ENCODE results near the gene PTPRB. TPM values are rescaled to one million over a fixed set of nuclear protein-coding genes. Genes with fewer than 3 reads are reported as not detected.

PTPRB gene
- total RNA-seq, 1 donor from 2014 or later, result 73.6 TPM

- peak; percentile 73 to 95 for DNase-seq (ENCODE audit: low read depth in 2 of 2)
Measured at GRCh38 chr12:70598467-70599193, 38.6 kb downstream of the PTPRB start.

GRCh38 chr12:70592664-70593063 is 44.6 kb downstream of the PTPRB start:
- no peak for DNase-seq (ENCODE audit: low read depth in 2 of 2)

- DNase-seq (ENCODE audit: low read depth in 2 of 2), result no peak
Measured at GRCh38 chr12:70590549-70591226, 46.5 kb downstream of the PTPRB start.

- peak; percentile 77 to 87 for DNase-seq (ENCODE audit: low read depth in 2 of 2)
Measured at GRCh38 chr12:70590051-70590450, 47.2 kb downstream of the PTPRB start.

GRCh38 chr12:70584332-70584731 is 52.9 kb downstream of the PTPRB start:
- DNase-seq (ENCODE audit: low read depth in 2 of 2), result no peak

- no peak for DNase-seq (ENCODE audit: low read depth in 2 of 2)
Measured at GRCh38 chr12:70583251-70583650, 54.0 kb downstream of the PTPRB start.

- no peak for DNase-seq (ENCODE audit: low read depth in 2 of 2)
Measured at GRCh38 chr12:70581208-70581607, 56.0 kb downstream of the PTPRB start.

GRCh38 chr12:70577283-70577634 is 60.0 kb downstream of the PTPRB start:
- no peak for DNase-seq (ENCODE audit: low read depth in 2 of 2)

- DNase-seq (ENCODE audit: low read depth in 2 of 2), result peak; percentile 18 to 62
Measured at GRCh38 chr12:70576341-70577282, 60.6 kb downstream of the PTPRB start.

GRCh38 chr12:70571705-70572268 is 65.4 kb downstream of the PTPRB start:
- no peak for DNase-seq (ENCODE audit: low read depth in 2 of 2)

- no peak for DNase-seq (ENCODE audit: low read depth in 2 of 2)
Measured at GRCh38 chr12:70571029-70571428, 66.2 kb downstream of the PTPRB start.

GRCh38 chr12:70561550-70561949 is 75.7 kb downstream of the PTPRB start:
- DNase-seq (ENCODE audit: low read depth in 2 of 2), result no peak

GRCh38 chr12:70560671-70561070 is 76.6 kb downstream of the PTPRB start:
- no peak for DNase-seq (ENCODE audit: low read depth in 2 of 2)

GRCh38 chr12:70559390-70559789 is 77.8 kb downstream of the PTPRB start:
- DNase-seq (ENCODE audit: low read depth in 2 of 2), result no peak

- DNase-seq (ENCODE audit: low read depth in 2 of 2), result no peak
Measured at GRCh38 chr12:70557583-70558191, 79.5 kb downstream of the PTPRB start.

GRCh38 chr12:70556179-70556869 is 80.9 kb downstream of the PTPRB start:
- DNase-seq (ENCODE audit: low read depth in 2 of 2), result no peak

GRCh38 chr12:70555081-70555480 is 82.1 kb downstream of the PTPRB start:
- DNase-seq (ENCODE audit: low read depth in 2 of 2), result no peak

GRCh38 chr12:70553391-70553859 is 83.8 kb downstream of the PTPRB start:
- DNase-seq (ENCODE audit: low read depth in 2 of 2), result peak; percentile 12 to 17

- DNase-seq (ENCODE audit: low read depth in 2 of 2), result peak in 1 of 2 donors; percentile 30
Measured at GRCh38 chr12:70551731-70552130, 85.5 kb downstream of the PTPRB start.

GRCh38 chr12:70550180-70550577 is 87.0 kb downstream of the PTPRB start:
- no peak for DNase-seq (ENCODE audit: low read depth in 2 of 2)

Data from dermis microvascular lymphatic vessel endothelial cell (primary cell).